ENCODE data around the gene CAVIN1.

The CAVIN1 gene

DNA sequence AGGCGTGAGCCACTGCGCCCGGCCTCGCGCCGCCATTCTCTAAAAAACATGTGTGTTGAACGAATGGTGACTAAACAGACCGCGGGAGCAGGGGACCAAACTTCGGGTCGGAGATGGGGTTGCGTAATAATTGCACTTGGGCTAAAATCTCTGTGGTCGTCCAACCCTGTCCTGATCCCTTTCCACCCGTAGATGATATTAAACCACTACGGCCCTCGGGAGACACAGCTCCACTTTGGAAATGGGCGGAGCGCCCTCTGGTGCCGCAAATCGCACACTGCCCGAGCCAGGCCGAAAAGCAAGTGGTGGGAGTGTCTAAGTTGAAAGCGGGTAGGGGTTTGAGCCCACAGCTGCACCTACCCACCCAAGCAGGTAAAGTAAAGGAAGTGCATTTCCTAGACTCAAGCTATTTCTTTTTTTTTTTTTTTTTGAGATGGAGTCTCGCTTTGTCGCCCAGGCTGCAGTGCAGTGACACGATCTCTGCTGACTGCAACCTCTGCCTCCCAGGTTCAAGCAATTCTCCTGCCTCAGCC is 17.0 kb downstream of the CAVIN1 start (continued):
- TF ChIP-seq ZNF280C (tag by site-specific recombination; IDR thresholded peaks at IDR 0.05) (no peak), ZNF2 (tag by site-specific recombination; IDR thresholded peaks at IDR 0.05) (peak; percentile 80), ZNF654 (tag by site-specific recombination; IDR thresholded peaks at IDR 0.05; ENCODE audit: low read depth) (peak; percentile 93), SP7 (tag by site-specific recombination; IDR thresholded peaks at IDR 0.05) (peak; percentile 60), SCRT2 (tag by site-specific recombination; IDR thresholded peaks at IDR 0.05) (peak; percentile 29; the same call in 1 of the 2 replicates), SALL2 (tag by site-specific recombination; IDR thresholded peaks at IDR 0.05; ENCODE audit: borderline replicate concordance) (no peak), ZNF302 (tag by site-specific recombination; IDR thresholded peaks at IDR 0.05; ENCODE audit: low read depth) (no peak), ZFHX2 (tag by site-specific recombination; conservative IDR thresholded peaks at IDR 0.05) (peak; percentile 51), ZNF76 (tag by site-specific recombination; IDR thresholded peaks at IDR 0.05; ENCODE audit: borderline replicate concordance, low read depth) (0 out of 2 replicates have a peak, but pooled peaks have one; percentile 6), ZNF571 (tag by site-specific recombination; IDR thresholded peaks at IDR 0.05) (no peak), GLIS1 (tag by site-specific recombination; IDR thresholded peaks at IDR 0.05) (peak; percentile 23; the same call in 1 of the 2 replicates), ZNF792 (tag by site-specific recombination; IDR thresholded peaks at IDR 0.05) (no peak), ZNF211 (tag by site-specific recombination; IDR thresholded peaks at IDR 0.05; ENCODE audit: low read depth) (no peak)
- TF ChIP-seq, protein P1, sequence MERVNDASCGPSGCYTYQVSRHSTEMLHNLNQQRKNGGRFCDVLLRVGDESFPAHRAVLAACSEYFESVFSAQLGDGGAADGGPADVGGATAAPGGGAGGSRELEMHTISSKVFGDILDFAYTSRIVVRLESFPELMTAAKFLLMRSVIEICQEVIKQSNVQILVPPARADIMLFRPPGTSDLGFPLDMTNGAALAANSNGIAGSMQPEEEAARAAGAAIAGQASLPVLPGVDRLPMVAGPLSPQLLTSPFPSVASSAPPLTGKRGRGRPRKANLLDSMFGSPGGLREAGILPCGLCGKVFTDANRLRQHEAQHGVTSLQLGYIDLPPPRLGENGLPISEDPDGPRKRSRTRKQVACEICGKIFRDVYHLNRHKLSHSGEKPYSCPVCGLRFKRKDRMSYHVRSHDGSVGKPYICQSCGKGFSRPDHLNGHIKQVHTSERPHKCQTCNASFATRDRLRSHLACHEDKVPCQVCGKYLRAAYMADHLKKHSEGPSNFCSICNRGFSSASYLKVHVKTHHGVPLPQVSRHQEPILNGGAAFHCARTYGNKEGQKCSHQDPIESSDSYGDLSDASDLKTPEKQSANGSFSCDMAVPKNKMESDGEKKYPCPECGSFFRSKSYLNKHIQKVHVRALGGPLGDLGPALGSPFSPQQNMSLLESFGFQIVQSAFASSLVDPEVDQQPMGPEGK (tag by site-specific recombination; IDR thresholded peaks at IDR 0.05), result 0 out of 2 replicates have a peak, but pooled peaks have one; percentile 18
- TF ChIP-seq, protein P2, sequence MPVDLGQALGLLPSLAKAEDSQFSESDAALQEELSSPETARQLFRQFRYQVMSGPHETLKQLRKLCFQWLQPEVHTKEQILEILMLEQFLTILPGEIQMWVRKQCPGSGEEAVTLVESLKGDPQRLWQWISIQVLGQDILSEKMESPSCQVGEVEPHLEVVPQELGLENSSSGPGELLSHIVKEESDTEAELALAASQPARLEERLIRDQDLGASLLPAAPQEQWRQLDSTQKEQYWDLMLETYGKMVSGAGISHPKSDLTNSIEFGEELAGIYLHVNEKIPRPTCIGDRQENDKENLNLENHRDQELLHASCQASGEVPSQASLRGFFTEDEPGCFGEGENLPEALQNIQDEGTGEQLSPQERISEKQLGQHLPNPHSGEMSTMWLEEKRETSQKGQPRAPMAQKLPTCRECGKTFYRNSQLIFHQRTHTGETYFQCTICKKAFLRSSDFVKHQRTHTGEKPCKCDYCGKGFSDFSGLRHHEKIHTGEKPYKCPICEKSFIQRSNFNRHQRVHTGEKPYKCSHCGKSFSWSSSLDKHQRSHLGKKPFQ (tag by site-specific recombination; IDR thresholded peaks at IDR 0.05), result no peak

GRCh38 chr17:42405076-42405475 is 18.0 kb downstream of the CAVIN1 start:
- Histone ChIP-seq H3K4me1 (ENCODE audit: control insufficient read depth, insufficient read depth, low read length) (0 out of 2 replicates have a peak, but pooled peaks cover under 1% of the 10 kb centered on the region), H3K27ac (ENCODE audit: extremely low read depth, low read depth, low read length) (no peak overlapping the region), H3K9me3 (ENCODE audit: control insufficient read depth, insufficient read depth, low read depth, low read length) (no peaks in the 10 kb centered on the region), H3K36me3 (ENCODE audit: control insufficient read depth in 2 of 2, insufficient read depth in 1 of 2, low read length in 2 of 2) (peaks cover 3 to 7% of the 10 kb centered on the region in 2 experiments; a peak in 1 of 3 replicates), H3K4me3 (ENCODE audit: low read depth, low read length) (no peak overlapping the region)
- ChIA-PET CTCF (interaction anchor here (0.9 to 13.6 kb wide), 12 partner anchors 8 to 147 kb away, joined by 3 to 378 read pairs (median 10); partner anchors contain the start of genes CAVIN1 and STAT3), POLR2A (no interaction called here)
- TF ChIP-seq ZFHX2 (tag by site-specific recombination; conservative IDR thresholded peaks at IDR 0.05) (peak; percentile 40; the same call in 1 of the 2 replicates), ZNF510 (tag by site-specific recombination; IDR thresholded peaks at IDR 0.05; ENCODE audit: insufficient replicate concordance) (no peak)

All from HEK293 (cell line).